Pancreas (tissue), 10 donors: ENCODE data around the gene IMMT. TPM values are rescaled to one million over a fixed set of nuclear protein-coding genes. Genes with fewer than 3 reads are reported as not detected.

Experiments used
- ATAC-seq, 4 donors: fragments of 200-7000 bp; cut with Tn5 transposase; one replicate each; pipeline versions ENCODE4 v1.8.0 to v1.9.1; 2020; ENCODE audit warnings: mild to moderate bottlenecking in 4 of 4, moderate library complexity in 4 of 4
- DNase-seq, 6 donors: peaks; one replicate each; pipeline ENCODE4 v3.0.0-alpha.2; 2020
- FAIRE-seq: peaks from 2 replicates; lab custom pipeline; 2012; peaks lifted over from hg19 to GRCh38; lab: Jason Lieb, UNC
- H3K27ac ChIP-seq, 4 donors: fragments of 200-600 bp; sonication (generic); 1 replicate in 3 of 4; 2 replicates in 1 of 4; pipeline versions ENCODE4 v1.5.0 to v1.8.0; 2020
- H3K27me3 ChIP-seq, 4 donors: fragments of 200-600 bp; one replicate each; pipeline ENCODE4 v1.8.0; 2021
- H3K36me3 ChIP-seq, 3 donors: fragments of 200-600 bp; sonication (generic) in 1 of 3; one replicate each; pipeline versions ENCODE4 v1.5.0 to v1.8.0; 2020 to 2021
- H3K4me1 ChIP-seq, 3 donors: fragments of 200-600 bp; one replicate each; pipeline ENCODE4 v1.8.0; 2021
- H3K4me3 ChIP-seq, 4 donors: fragments of 200-600 bp; sonication (generic) in 2 of 4; one replicate each; pipeline versions ENCODE4 v1.5.0 to v1.8.0; 2020 to 2021
- H3K9me3 ChIP-seq, 4 donors: fragments of 200-600 bp; one replicate each; pipeline ENCODE4 v1.8.0; 2021
- WGBS, 2 donors: extraction: QIAGEN DNeasy Blood & Tissue Kit; methylation state at CpG; one replicate each; pipeline ENCODE4 v1.1.7; 2013; 5-methylcytosine and 5-hydroxymethylcytosine counted together
- intact Hi-C, 3 donors: fragments of 100-400 bp; cut with DNase I; formaldehyde crosslinking; loops; one replicate each; pipeline versions ENCODE4 v1.11.1 to v1.14.2; 2022
- polyA plus RNA-seq, 2 donors: library from polyadenylated mRNA; stranded (reverse); fragments of 200-250 nt; gene quantifications; one replicate each; pipeline ENCODE4 v1.2.3, GENCODE V29; 2013
- total RNA-seq, 6 donors: library from RNA; stranded (reverse); fragmentation: NEBNext Ultra II Directional in 4 of 6; extraction: Animal tissue kit (Norgen Biotek cat#: 25700) in 4 of 6; gene quantifications; one replicate each; pipeline versions ENCODE4 v1.2.1 to v1.2.4, GENCODE V29; 2021 to 2023
- TF ChIP-seq, protein P1 (sequence below), 4 donors: fragments of 200-600 bp; sonication (generic) in 3 of 4; IDR thresholded peaks; one replicate each; pipeline versions ENCODE4 v1.5.0 to v1.8.0; 2021; ENCODE audit warnings: antibody characterized with exemption in 4 of 4
- donor health status: healthy with polysubstance abuse.
- donor health status: DM: no; HTN: no; CAD: no; lungs with moderate emphysema.
- donor health status: DM: no; HTN: no; CAD: no.
- donor health status: control.
- donor health status: control.
- donor health status: Bipolar disorder and iron deficiency.
- donor health status: DM: yes; HTN: yes; CAD: no.
- donor health status: DM: no; HTN: no; CAD: no.
- donor health status: DM: no; HTN: no; CAD: no.
- donor health status: DM: yes; HTN: yes; CAD: no.

Gene IMMT
- total and polyA plus RNA-seq, 8 donors: 18.1 to 44.5 (median 37.7) TPM

DNA sequence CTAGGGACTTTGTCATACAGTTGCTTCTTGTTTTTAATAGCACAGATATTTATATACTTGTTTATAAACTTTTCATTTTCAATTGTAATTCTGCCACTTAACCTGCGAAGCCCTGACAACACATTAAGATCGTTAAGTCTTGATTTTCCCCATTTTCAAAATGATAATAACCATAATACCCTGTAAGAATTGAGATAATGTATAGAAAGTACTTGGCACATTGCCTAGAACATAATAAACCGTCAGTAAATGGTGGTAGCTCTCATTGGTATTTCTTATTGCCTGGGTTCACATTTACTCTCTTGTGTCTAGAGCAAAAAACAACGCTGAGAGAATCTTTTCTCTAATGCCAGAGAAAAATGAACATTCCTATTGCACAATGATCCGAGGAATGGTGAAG lies 70.6 kb downstream of the IMMT start:
- intact Hi-C loops: no loop called here
- H3K27me3 ChIP-seq: no peaks in the 10 kb centered on the region
- no peak overlapping the region for H3K4me3 ChIP-seq
- 85 to 88% methylated on average over 5 of the region's 5 CpGs for WGBS, 2 donors
- DNase-seq: no peak
- H3K9me3 ChIP-seq: no peaks in the 10 kb centered on the region
- TF ChIP-seq, protein P1, sequence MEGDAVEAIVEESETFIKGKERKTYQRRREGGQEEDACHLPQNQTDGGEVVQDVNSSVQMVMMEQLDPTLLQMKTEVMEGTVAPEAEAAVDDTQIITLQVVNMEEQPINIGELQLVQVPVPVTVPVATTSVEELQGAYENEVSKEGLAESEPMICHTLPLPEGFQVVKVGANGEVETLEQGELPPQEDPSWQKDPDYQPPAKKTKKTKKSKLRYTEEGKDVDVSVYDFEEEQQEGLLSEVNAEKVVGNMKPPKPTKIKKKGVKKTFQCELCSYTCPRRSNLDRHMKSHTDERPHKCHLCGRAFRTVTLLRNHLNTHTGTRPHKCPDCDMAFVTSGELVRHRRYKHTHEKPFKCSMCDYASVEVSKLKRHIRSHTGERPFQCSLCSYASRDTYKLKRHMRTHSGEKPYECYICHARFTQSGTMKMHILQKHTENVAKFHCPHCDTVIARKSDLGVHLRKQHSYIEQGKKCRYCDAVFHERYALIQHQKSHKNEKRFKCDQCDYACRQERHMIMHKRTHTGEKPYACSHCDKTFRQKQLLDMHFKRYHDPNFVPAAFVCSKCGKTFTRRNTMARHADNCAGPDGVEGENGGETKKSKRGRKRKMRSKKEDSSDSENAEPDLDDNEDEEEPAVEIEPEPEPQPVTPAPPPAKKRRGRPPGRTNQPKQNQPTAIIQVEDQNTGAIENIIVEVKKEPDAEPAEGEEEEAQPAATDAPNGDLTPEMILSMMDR (IDR thresholded peaks at IDR 0.05): no peak
- no peak overlapping the region for H3K27ac ChIP-seq
- FAIRE-seq: no peak
- H3K36me3 ChIP-seq: peaks cover 3 to 78% (median 65%) of the 10 kb centered on the region in 3 donors
- no peaks in the 10 kb centered on the region for H3K4me1 ChIP-seq
- ATAC-seq: no peak

DNA sequence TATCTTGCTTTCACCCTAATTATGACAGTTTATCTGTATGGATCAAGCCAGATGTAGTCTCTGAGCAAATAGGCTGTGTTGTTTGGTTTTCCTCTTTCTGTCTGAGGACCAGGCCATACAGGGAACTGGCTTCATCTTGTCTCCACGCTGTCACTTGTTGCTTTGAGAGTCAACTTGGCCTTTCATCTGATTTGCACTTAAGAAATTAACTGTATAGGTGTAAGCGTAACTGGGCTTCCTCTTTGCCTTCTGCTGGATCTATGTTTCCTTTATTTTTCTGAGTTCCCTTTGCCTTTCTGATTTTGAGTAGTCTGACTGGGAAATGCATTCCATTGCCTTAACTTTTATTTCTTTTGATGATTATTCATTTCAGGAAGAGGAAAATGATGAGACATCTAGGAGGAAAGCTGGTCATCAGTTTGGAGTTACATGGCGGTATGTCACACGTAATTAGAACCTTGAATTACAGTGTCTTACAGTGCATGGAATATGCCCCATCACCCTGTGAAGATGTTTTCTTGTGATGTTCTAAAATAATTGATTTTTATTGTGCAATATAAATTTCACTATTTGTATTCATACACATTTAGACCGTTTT lies 71.8 kb downstream of the IMMT start:
- no peaks in the 10 kb centered on the region for H3K9me3 ChIP-seq
- no peak overlapping the region for H3K4me3 ChIP-seq
- ATAC-seq: no peak
- intact Hi-C loops: no loop called here
- H3K36me3 ChIP-seq: peaks cover 3 to 79% (median 75%) of the 10 kb centered on the region in 3 donors
- WGBS, 2 donors: 81 to 84% methylated on average over 5 of the region's 5 CpGs
- no peak for DNase-seq
- no peaks in the 10 kb centered on the region for H3K4me1 ChIP-seq
- FAIRE-seq: no peak
- H3K27me3 ChIP-seq: no peaks in the 10 kb centered on the region
- H3K27ac ChIP-seq: no peak overlapping the region
- TF ChIP-seq, protein P1 (IDR thresholded peaks at IDR 0.05): no peak

DNA sequence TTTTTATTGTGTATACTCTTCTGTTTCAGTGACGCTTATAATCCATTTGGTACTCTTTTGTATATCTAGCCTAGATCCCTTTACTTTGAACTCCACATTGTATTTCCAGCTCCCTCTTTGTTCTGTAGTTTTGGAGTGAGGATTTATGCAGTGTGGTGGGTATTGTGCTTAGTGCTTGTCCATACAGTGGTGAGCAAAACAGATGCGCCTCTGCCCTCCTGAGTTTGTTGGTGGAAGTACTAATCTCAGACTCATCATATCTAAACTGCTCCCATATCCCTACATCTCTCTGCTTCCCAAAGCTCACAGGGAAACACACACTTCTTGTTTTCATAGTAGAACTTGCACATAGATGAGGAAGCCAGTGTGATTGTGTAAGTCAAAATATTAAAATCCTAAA lies 77.1 kb downstream of the IMMT start:
- peaks cover under 1 to 71% (median 50%) of the 10 kb centered on the region in 3 donors for H3K36me3 ChIP-seq
- no peaks in the 10 kb centered on the region for H3K27me3 ChIP-seq
- no peaks in the 10 kb centered on the region for H3K9me3 ChIP-seq
- H3K27ac ChIP-seq: no peak overlapping the region
- H3K4me3 ChIP-seq: no peak overlapping the region
- no peaks in the 10 kb centered on the region for H3K4me1 ChIP-seq
- WGBS, 2 donors: 95 to 97% methylated on average over 2 of the region's 2 CpGs
- no peak for ATAC-seq
- TF ChIP-seq, protein P1 (IDR thresholded peaks at IDR 0.05): no peak
- DNase-seq: no peak
- no peak for FAIRE-seq
- intact Hi-C loops: no loop called here

DNA sequence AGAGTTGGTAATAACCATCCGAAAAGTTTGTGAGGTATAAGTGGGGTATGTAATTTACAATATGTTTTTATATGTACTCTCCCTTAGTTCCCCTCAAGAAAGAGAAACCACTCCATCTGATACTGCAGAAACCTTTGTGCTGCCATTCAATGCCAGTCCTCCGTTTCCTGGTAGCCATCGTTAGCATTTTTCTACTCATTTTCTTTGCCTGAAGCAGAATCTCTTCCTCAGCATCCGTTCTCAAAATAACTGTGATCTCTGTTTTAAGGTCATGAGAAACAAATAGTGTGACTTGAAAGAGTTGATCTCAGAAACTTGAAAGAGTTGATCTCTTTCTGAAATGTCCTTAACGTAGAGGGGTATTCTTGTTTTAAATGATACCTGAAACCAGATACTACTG lies 88.2 kb downstream of the IMMT start:
- peaks cover 0 to 34% (median 6%) of the 10 kb centered on the region in 3 donors for H3K36me3 ChIP-seq
- H3K27me3 ChIP-seq: no peaks in the 10 kb centered on the region
- ATAC-seq (no peak), DNase-seq (no peak), FAIRE-seq (no peak)
- TF ChIP-seq, protein P1 (IDR thresholded peaks at IDR 0.05): no peak
- peak overlapping the region; percentile 72 to 78 (median 74) for H3K4me3 ChIP-seq
- H3K27ac ChIP-seq: no peak overlapping the region
- intact Hi-C loops: no loop called here
- 9 to 12% methylated on average over 5 of the region's 5 CpGs for WGBS, 2 donors
- H3K4me1 ChIP-seq: peaks cover 3 to 25% (median 13%) of the 10 kb centered on the region in 3 donors
- no peaks in the 10 kb centered on the region for H3K9me3 ChIP-seq
